GM23338 (cell line): Measurements from ENCODE around the gene LNPEP. TPM values are rescaled to one million over a fixed set of nuclear protein-coding genes. Genes with fewer than 3 reads are reported as not detected.

Experiments
- ATAC-seq: fragments of 200-7000 bp; cut with Tn5 transposase; 3 replicates; pipeline ENCODE4 v1.9.1; 2020
- DNase-seq: peaks from one replicate; pipeline ENCODE4 v3.0.0-alpha.2; 2015; ENCODE audit warnings: low spot score
- H2AFZ ChIP-seq: fragments of 200-600 bp; sonication (generic); 2 replicates; pipeline ENCODE4 v1.8.0; 2016; ENCODE audit warnings: antibody characterized with exemption, mild to moderate bottlenecking, moderate library complexity
- H3F3A ChIP-seq: fragments of 200-600 bp; sonication (generic); replicated peaks from 2 replicates; pipeline ENCODE4 v1.8.0; 2017; ENCODE audit warnings: antibody characterized with exemption, mixed run types, low read depth
- H3K27ac ChIP-seq: fragments of 200-600 bp; sonication (generic); 2 replicates; pipeline ENCODE4 v1.6.1; 2016; ENCODE audit warnings: low read depth
- H3K27me3 ChIP-seq: fragments of 200-600 bp; sonication (generic); 2 replicates; pipeline ENCODE4 v1.8.0; 2016; ENCODE audit warnings: mild to moderate bottlenecking, mixed run types, moderate library complexity; ENCODE audit not compliant: insufficient read depth
- H3K36me3 ChIP-seq: fragments of 200-600 bp; sonication (generic); 2 replicates; pipeline ENCODE4 v1.8.0; 2016; ENCODE audit warnings: mild to moderate bottlenecking; ENCODE audit not compliant: insufficient read depth
- H3K4me1 ChIP-seq: fragments of 200-600 bp; sonication (generic); 2 replicates; pipeline ENCODE4 v1.8.0; 2016; ENCODE audit warnings: mild to moderate bottlenecking, moderate library complexity; ENCODE audit not compliant: insufficient read depth
- H3K4me2 ChIP-seq: fragments of 200-600 bp; sonication (generic); 2 replicates; pipeline ENCODE4 v1.7.1; 2017; ENCODE audit warnings: mixed run types
- H3K4me3 ChIP-seq: fragments of 200-600 bp; sonication (generic); 2 replicates; pipeline ENCODE4 v1.6.1; 2016; ENCODE audit warnings: mixed run types
- H3K79me2 ChIP-seq: fragments of 200-600 bp; sonication (generic); replicated peaks from 2 replicates; pipeline ENCODE4 v1.8.0; 2017; ENCODE audit warnings: mild to moderate bottlenecking; ENCODE audit not compliant: insufficient read depth
- H3K9me2 ChIP-seq: fragments of 200-600 bp; sonication (generic); 2 replicates; pipeline ENCODE4 v1.8.0; 2017; ENCODE audit not compliant: insufficient read depth
- H4K20me1 ChIP-seq: fragments of 200-600 bp; sonication (generic); replicated peaks from 2 replicates; pipeline ENCODE4 v1.8.0; 2017; ENCODE audit warnings: mild to moderate bottlenecking; ENCODE audit not compliant: insufficient read depth
- H3K27ac Mint-ChIP-seq: 2 replicates; pipeline ENCODE4 v1.8.0; 2020; ENCODE audit warnings: inconsistent platforms, mild to moderate bottlenecking, moderate library complexity, mixed read lengths
- H3K27me3 Mint-ChIP-seq: 3 replicates; pipeline ENCODE4 v1.8.0; 2022; ENCODE audit warnings: low read depth, mild to moderate bottlenecking, moderate library complexity, mixed read lengths, inconsistent platforms; ENCODE audit not compliant: insufficient read depth, poor library complexity
- H3K36me3 Mint-ChIP-seq: 3 replicates; pipeline ENCODE4 v1.8.0; 2021; ENCODE audit warnings: low read depth, mild to moderate bottlenecking, inconsistent platforms, moderate library complexity, mixed read lengths
- H3K4me1 Mint-ChIP-seq: 3 replicates; pipeline ENCODE4 v1.8.0; 2020; ENCODE audit warnings: mild to moderate bottlenecking, inconsistent platforms, mixed read lengths
- H3K4me3 Mint-ChIP-seq: 3 replicates; pipeline ENCODE4 v1.8.0; 2021; ENCODE audit warnings: moderate library complexity, mild to moderate bottlenecking, inconsistent platforms, mixed read lengths
- H3K9me3 Mint-ChIP-seq: 3 replicates; pipeline ENCODE4 v1.8.0; 2020; ENCODE audit warnings: moderate library complexity, mild to moderate bottlenecking, inconsistent platforms, mixed read lengths
- CREB1 ChIP-seq: fragments of 250-450 bp; sonication (Bioruptor Pico); IDR thresholded peaks from 2 replicates; pipeline ENCODE4 v1.5.0; 2020; ENCODE audit warnings: low read depth, mild to moderate bottlenecking, moderate library complexity
- CTCF ChIP-seq, 2 experiments: fragments of 200-600 bp in 1 of 2; sonication (generic) in 1 of 2; conservative IDR thresholded peaks; 2 replicates each; pipeline versions ENCODE4 v1.5.1 to v1.6.1; 2016 to 2017; ENCODE audit warnings: antibody characterized with exemption in 2 of 2, low read depth in 2 of 2, mild to moderate bottlenecking in 2 of 2, moderate library complexity in 1 of 2
- ETS1 ChIP-seq: IDR thresholded peaks from 2 replicates; pipeline ENCODE4 v1.6.1; 2016; ENCODE audit warnings: antibody characterized with exemption
- EZH2 ChIP-seq: fragments of 200-600 bp; sonication (generic); IDR thresholded peaks from one replicate; pipeline ENCODE4 v1.8.0; 2017; ENCODE audit warnings: antibody characterized with exemption, mild to moderate bottlenecking, low read depth; ENCODE audit not compliant: unreplicated experiment
- EZH2phosphoT487 ChIP-seq: fragments of 200-600 bp; sonication (generic); IDR thresholded peaks from one replicate; pipeline ENCODE4 v1.8.1; 2018; ENCODE audit warnings: antibody characterized with exemption; ENCODE audit not compliant: unreplicated experiment
- JUNB ChIP-seq: IDR thresholded peaks from one replicate; pipeline ENCODE4 v1.6.1; 2016; ENCODE audit warnings: antibody characterized with exemption; ENCODE audit not compliant: unreplicated experiment
- NANOG ChIP-seq: IDR thresholded peaks from 2 replicates; pipeline ENCODE4 v1.6.1; 2016; ENCODE audit warnings: antibody characterized with exemption, borderline replicate concordance
- POLR2AphosphoS5 ChIP-seq: IDR thresholded peaks from 2 replicates; pipeline ENCODE4 v1.6.1; 2016; ENCODE audit warnings: antibody characterized with exemption, low read depth
- REST ChIP-seq: IDR thresholded peaks from one replicate; pipeline ENCODE4 v1.6.1; 2018; ENCODE audit warnings: antibody characterized with exemption; ENCODE audit not compliant: unreplicated experiment
- STAT1 ChIP-seq: IDR thresholded peaks from one replicate; pipeline ENCODE4 v1.6.1; 2016; ENCODE audit warnings: antibody characterized with exemption; ENCODE audit not compliant: unreplicated experiment
- ZNF114 ChIP-seq: fragments of 250-450 bp; sonication (Bioruptor Pico); IDR thresholded peaks from 2 replicates; pipeline ENCODE4 v1.5.0; 2020; ENCODE audit warnings: mild to moderate bottlenecking, moderate library complexity
- ZNF331 ChIP-seq: fragments of 250-450 bp; sonication (Bioruptor Pico); IDR thresholded peaks from 2 replicates; pipeline ENCODE4 v1.5.0; 2020; ENCODE audit warnings: low read depth, mild to moderate bottlenecking, moderate library complexity
- ZNF462 ChIP-seq: fragments of 250-450 bp; sonication (Bioruptor Pico); IDR thresholded peaks from 2 replicates; pipeline ENCODE4 v1.5.0; 2020; ENCODE audit warnings: mild to moderate bottlenecking, moderate library complexity
- polyA plus RNA-seq: library from polyadenylated mRNA; unstranded; fragments of >200 nt; fragmentation: Nextera tagmentation; extraction: Ambion mirVana; gene quantifications from 2 replicates; pipeline ENCODE4 v1.2.1, GENCODE V29; 2016
- total RNA-seq: library from RNA; depleted of rRNA; stranded (reverse); fragments of >200 nt; shearing (Covaris generic); gene quantifications from 2 replicates; pipeline ENCODE4 v1.2.3, GENCODE V29; 2014

Gene LNPEP
- total and polyA plus RNA-seq, 2 experiments from 2014 or later, result 1.2 to 8.3 TPM

- no peak overlapping the region for H3K4me3 Mint-ChIP-seq
- H3F3A ChIP-seq, result no peaks in the 10 kb centered on the region
- no peaks in the 10 kb centered on the region; the same call in 1 of the 2 replicates for H3K9me2 ChIP-seq
- no peak overlapping the region for H2AFZ ChIP-seq
- no peak for TF ChIP-seq ETS1
- no peak for TF ChIP-seq REST
- TF ChIP-seq EZH2phosphoT487, result no peak
- no peak for TF ChIP-seq JUNB
- no peak for TF ChIP-seq ZNF462 (CRISPR knock-in tag)
- TF ChIP-seq STAT1, result no peak
- no peak for TF ChIP-seq EZH2
- no peak for TF ChIP-seq POLR2AphosphoS5
- TF ChIP-seq ZNF331 (CRISPR knock-in tag), result no peak
- TF ChIP-seq ZNF114 (CRISPR knock-in tag), result no peak
- TF ChIP-seq NANOG, result no peak
- TF ChIP-seq CREB1, result no peak
- no peak for TF ChIP-seq CTCF (conservative IDR thresholded peaks at IDR 0.05; ENCODE audit: low read depth in 2 of 2)
- no peaks in the 10 kb centered on the region for H4K20me1 ChIP-seq
- H3K4me1 Mint-ChIP-seq, result peaks cover under 1% of the 10 kb centered on the region; the same call in 2 of the 3 replicates
- no peak overlapping the region for H3K4me3 ChIP-seq
- DNase-seq, result no peak
- no peaks in the 10 kb centered on the region for H3K27me3 ChIP-seq
- H3K9me3 Mint-ChIP-seq, result no peaks in the 10 kb centered on the region
- no peak for ATAC-seq
- no peak overlapping the region for H3K27ac ChIP-seq
- H3K36me3 ChIP-seq, result no peaks in the 10 kb centered on the region
- peaks cover 5% of the 10 kb centered on the region for H3K27me3 Mint-ChIP-seq
- H3K4me1 ChIP-seq, result no peaks in the 10 kb centered on the region
- no peaks in the 10 kb centered on the region; the same call in 2 of the 3 replicates for H3K36me3 Mint-ChIP-seq
- no peak overlapping the region for H3K27ac Mint-ChIP-seq
- H3K79me2 ChIP-seq, result no peaks in the 10 kb centered on the region
- H3K4me2 ChIP-seq, result no peak overlapping the region
Measured at GRCh38 chr5:97072696-97073095, 136.8 kb downstream of the LNPEP start.
